Trophoblast cell (in vitro differentiated cells and primary cell): ENCODE measurements around the gene METTL17.

ENCODE experiments used
- DNase-seq, 2 donors: peaks; one replicate each; pipeline ENCODE4 v3.0.0-alpha.2; 2016
- H2AFZ ChIP-seq: 2 replicates; pipeline ENCODE4 v1.6.1; 2013; ENCODE audit warnings: low read length, moderate library complexity, mild to moderate bottlenecking; ENCODE audit not compliant: insufficient read depth, poor library complexity
- H2AK5ac ChIP-seq: 2 replicates; pipeline ENCODE4 v1.6.1; 2013; ENCODE audit warnings: mild to moderate bottlenecking, low read length
- H2BK120ac ChIP-seq: 2 replicates; pipeline ENCODE4 v1.6.1; 2013; ENCODE audit warnings: low read length, mild to moderate bottlenecking, moderate library complexity; ENCODE audit not compliant: insufficient read depth, poor library complexity
- H2BK12ac ChIP-seq: 2 replicates; pipeline ENCODE4 v1.6.1; 2013; ENCODE audit warnings: mild to moderate bottlenecking, low read length, moderate library complexity
- H2BK5ac ChIP-seq: 2 replicates; pipeline ENCODE4 v1.6.1; 2013; ENCODE audit warnings: low read length, low read depth, moderate library complexity, mild to moderate bottlenecking; ENCODE audit not compliant: poor library complexity
- H3K14ac ChIP-seq: 2 replicates; pipeline ENCODE4 v1.6.1; 2013; ENCODE audit warnings: mild to moderate bottlenecking, low read length
- H3K18ac ChIP-seq: 2 replicates; pipeline ENCODE4 v1.6.1; 2013; ENCODE audit warnings: mild to moderate bottlenecking, low read length
- H3K23ac ChIP-seq: 2 replicates; pipeline ENCODE4 v1.6.1; 2013; ENCODE audit warnings: low read length
- H3K27ac ChIP-seq: 2 replicates; pipeline ENCODE4 v1.5.1; 2013; ENCODE audit warnings: low read depth, mild to moderate bottlenecking, inconsistent platforms, low read length, moderate library complexity
- H3K27me3 ChIP-seq: 2 replicates; pipeline ENCODE4 v1.6.1; 2013; ENCODE audit warnings: inconsistent platforms, mild to moderate bottlenecking, low read length, moderate library complexity; ENCODE audit not compliant: insufficient read depth
- H3K36me3 ChIP-seq, 2 experiments: 1 replicate in 1 of 2; 2 replicates in 1 of 2; pipeline ENCODE4 v1.6.1; 2013; ENCODE audit warnings: low read length in 2 of 2, mild to moderate bottlenecking in 2 of 2, moderate library complexity in 1 of 2; ENCODE audit not compliant: insufficient read depth in 2 of 2, control insufficient read depth in 1 of 2
- H3K4ac ChIP-seq: 2 replicates; pipeline ENCODE4 v1.6.1; 2013; ENCODE audit warnings: low read depth, mild to moderate bottlenecking, low read length, moderate library complexity
- H3K4me1 ChIP-seq, 2 experiments: 1 replicate in 1 of 2; 2 replicates in 1 of 2; pipeline ENCODE4 v1.6.1; 2013; ENCODE audit warnings: low read length in 2 of 2, mild to moderate bottlenecking in 2 of 2, moderate library complexity in 1 of 2; ENCODE audit not compliant: insufficient read depth in 2 of 2, control insufficient read depth in 1 of 2
- H3K4me2 ChIP-seq: 2 replicates; pipeline ENCODE4 v1.6.1; 2013; ENCODE audit warnings: inconsistent platforms, mild to moderate bottlenecking, low read length, moderate library complexity
- H3K4me3 ChIP-seq: 2 replicates; pipeline ENCODE4 v1.5.1; 2013; ENCODE audit warnings: mild to moderate bottlenecking, low read depth, low read length, inconsistent platforms
- H3K79me1 ChIP-seq: one replicate; pipeline ENCODE4 v1.6.1; 2013; ENCODE audit warnings: low read length
- H3K79me2 ChIP-seq: 2 replicates; pipeline ENCODE4 v1.6.1; 2013; ENCODE audit warnings: low read length, mild to moderate bottlenecking; ENCODE audit not compliant: control insufficient read depth, insufficient read depth, poor library complexity
- H3K9ac ChIP-seq: 2 replicates; pipeline ENCODE4 v1.6.1; 2013; ENCODE audit warnings: mild to moderate bottlenecking, low read length
- H3K9me3 ChIP-seq: 2 replicates; pipeline ENCODE4 v1.6.1; 2013; ENCODE audit warnings: low read depth, mild to moderate bottlenecking, control low read depth, inconsistent platforms, low read length; ENCODE audit not compliant: insufficient read depth
- H4K12ac ChIP-seq: 2 replicates; pipeline ENCODE4 v1.6.1; 2013; ENCODE audit warnings: low read depth, mild to moderate bottlenecking, low read length, moderate library complexity
- H4K8ac ChIP-seq: 2 replicates; pipeline ENCODE4 v1.6.1; 2013; ENCODE audit warnings: low read depth, mild to moderate bottlenecking, low read length, moderate library complexity
- H4K91ac ChIP-seq: one replicate; pipeline ENCODE4 v1.6.1; 2013; ENCODE audit warnings: low read depth, mild to moderate bottlenecking, low read length, moderate library complexity
- WGBS: extraction: QIAGEN DNeasy Blood & Tissue Kit; methylation state at CpG from one replicate; pipeline ENCODE4 v1.1.7; 2013; ENCODE audit warnings: missing lambda C conversion rate; ENCODE audit not compliant: insufficient read length, insufficient coverage; ENCODE audit errors: extremely low coverage; 5-methylcytosine and 5-hydroxymethylcytosine counted together

The METTL17 gene

GRCh38 chr14:21023817-21024584 lies 34.2 kb downstream of the METTL17 start:
- DNase-seq: no peak
- Histone ChIP-seq H4K12ac (peak overlapping the region; percentile 81), H2BK5ac (peak overlapping the region; percentile 71), H3K18ac (peak overlapping the region; percentile 99), H3K4me2 (peak overlapping the region; percentile 85), H3K27me3 (no peaks in the 10 kb centered on the region), H2AFZ (no peak overlapping the region), H3K27ac (no peak overlapping the region), H2BK12ac (peak overlapping the region; percentile 95), H3K4me3 (peak overlapping the region; percentile 80), H3K23ac (no peak overlapping the region), H2AK5ac (peak overlapping the region; percentile 63), H3K9ac (no peak overlapping the region), H3K79me1 (peaks cover 9% of the 10 kb centered on the region), H3K14ac (peak overlapping the region; percentile 97), H4K91ac (peak overlapping the region; percentile 89), H3K4me1 (peaks cover 27 to 30% of the 10 kb centered on the region in 2 experiments), H3K79me2 (peaks cover 6% of the 10 kb centered on the region), H3K4ac (peak overlapping the region; percentile 73), H3K9me3 (no peaks in the 10 kb centered on the region), H2BK120ac (peak overlapping the region; percentile 87), H4K8ac (peak overlapping the region; percentile 99), H3K36me3 (no peaks in the 10 kb centered on the region)
- WGBS: no CpG with 5 or more reads among the region's 17 CpGs

- H2AFZ ChIP-seq: peak within 1 kb of the TSS; percentile 95
- H2BK12ac ChIP-seq: peak within 1 kb of the TSS; percentile 95
- no peaks in the 10 kb centered on the region for H3K9me3 ChIP-seq
- peak within 1 kb of the TSS; percentile 99 for H3K18ac ChIP-seq
- H4K91ac ChIP-seq: peak within 1 kb of the TSS; percentile 89
- H4K8ac ChIP-seq: peak within 1 kb of the TSS; percentile 99
- H3K27me3 ChIP-seq: no peaks in the 10 kb centered on the region
- peaks cover 9% of the 10 kb centered on the region for H3K79me1 ChIP-seq
- H3K23ac ChIP-seq: no peak within 1 kb of the TSS
- peak within 1 kb of the TSS; percentile 80 for H3K4me3 ChIP-seq
- peak within 1 kb of the TSS; percentile 87 for H2BK120ac ChIP-seq
- peak within 1 kb of the TSS; percentile 70 for H2AK5ac ChIP-seq
- H3K14ac ChIP-seq: peak within 1 kb of the TSS; percentile 97
- whole genome bisulfite sequencing: no CpG with 5 or more reads among the region's 72 CpGs
- peaks cover 27% of the 10 kb centered on the region in 2 experiments for H3K4me1 ChIP-seq
- peak within 1 kb of the TSS; percentile 73 for H3K4ac ChIP-seq
- DNase-seq: peak in 1 of 2 donors; percentile 43
- no peaks in the 10 kb centered on the region for H3K36me3 ChIP-seq
- H3K27ac ChIP-seq: no peak within 1 kb of the TSS
- H2BK5ac ChIP-seq: peak within 1 kb of the TSS; percentile 71
- H3K79me2 ChIP-seq: peaks cover 6% of the 10 kb centered on the region
- H3K9ac ChIP-seq: no peak within 1 kb of the TSS
- H4K12ac ChIP-seq: peak within 1 kb of the TSS; percentile 81
- peak within 1 kb of the TSS; percentile 93 for H3K4me2 ChIP-seq
These were observed 35.0 kb downstream of the METTL17 start, which contains the start of gene NDRG2 for GRCh38 chr14:21024585-21025370. NDRG2 (minus strand) TSS chr14:21025061; CDS start chr14:21023315, 1,746 bp downstream.

- Histone ChIP-seq H3K23ac (no peak overlapping the region), H3K4ac (peak overlapping the region; percentile 24), H3K18ac (peak overlapping the region; percentile 94), H4K12ac (peak overlapping the region; percentile 79), H3K4me2 (peak overlapping the region; percentile 93), H3K27me3 (no peaks in the 10 kb centered on the region), H3K14ac (peak overlapping the region; percentile 92), H3K27ac (no peak overlapping the region), H2AK5ac (peak overlapping the region; percentile 70), H3K9me3 (no peaks in the 10 kb centered on the region), H3K79me1 (peaks cover 9% of the 10 kb centered on the region), H4K8ac (peak overlapping the region; percentile 85), H2AFZ (peak overlapping the region; percentile 53), H4K91ac (peak overlapping the region; percentile 77), H2BK5ac (peak overlapping the region; percentile 54), H3K4me1 (peaks cover 27% of the 10 kb centered on the region in 2 experiments), H3K79me2 (peaks cover 6% of the 10 kb centered on the region), H3K4me3 (peak overlapping the region; percentile 75), H3K36me3 (no peaks in the 10 kb centered on the region), H2BK120ac (peak overlapping the region; percentile 74), H3K9ac (no peak overlapping the region), H2BK12ac (peak overlapping the region; percentile 37)
- DNase-seq: no peak
- no CpG with 5 or more reads among the region's 58 CpGs for WGBS
These were observed 35.8 kb downstream of the METTL17 start for GRCh38 chr14:21025371-21026273.
